NCI-H2227 (cell line): ENCODE measurements around the gene NDUFS2.
A peak's percentile ranks its signal among the peaks of the same experiment; 100 is the strongest.

Source experiments
- DNase-seq: peaks from one replicate; lab custom pipeline; 2025; ENCODE audit not compliant: unreplicated experiment; lab: John Stamatoyannopoulos, UW

NDUFS2 gene

DNA sequence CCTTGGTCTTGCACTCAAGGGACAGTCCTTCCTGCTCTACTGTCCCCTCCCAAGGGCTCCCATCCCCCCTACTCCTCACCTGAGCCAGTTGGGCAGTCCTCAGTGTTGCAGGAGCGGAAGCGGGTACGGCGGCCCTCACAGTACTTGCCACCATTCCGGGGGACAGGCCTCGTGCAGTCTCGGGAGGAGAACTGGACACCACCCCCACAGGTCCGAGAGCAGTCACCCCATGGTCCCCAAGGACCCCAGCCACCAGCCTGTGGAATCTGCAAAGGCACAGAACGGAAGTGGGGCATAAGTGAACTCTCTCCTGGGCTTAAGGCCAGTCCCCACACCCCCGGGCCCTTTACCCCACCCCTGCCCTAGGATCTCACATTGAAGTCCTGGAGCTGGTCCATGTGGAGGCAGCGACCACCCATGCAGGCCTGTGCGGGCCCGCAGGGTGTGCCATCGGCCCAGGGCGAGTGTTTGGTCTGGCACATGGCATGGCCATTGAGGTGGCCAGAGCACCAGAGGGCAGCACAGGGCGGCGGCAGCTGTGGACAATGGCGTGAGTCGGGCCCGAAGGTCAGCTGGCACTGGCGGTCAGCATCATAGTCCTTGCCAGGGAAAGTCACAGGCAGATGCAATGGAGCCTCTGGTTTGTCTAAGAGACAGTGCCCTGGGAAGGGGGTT, 8.5 kb upstream of the NDUFS2 start:
- DNase-seq: no peak

DNA sequence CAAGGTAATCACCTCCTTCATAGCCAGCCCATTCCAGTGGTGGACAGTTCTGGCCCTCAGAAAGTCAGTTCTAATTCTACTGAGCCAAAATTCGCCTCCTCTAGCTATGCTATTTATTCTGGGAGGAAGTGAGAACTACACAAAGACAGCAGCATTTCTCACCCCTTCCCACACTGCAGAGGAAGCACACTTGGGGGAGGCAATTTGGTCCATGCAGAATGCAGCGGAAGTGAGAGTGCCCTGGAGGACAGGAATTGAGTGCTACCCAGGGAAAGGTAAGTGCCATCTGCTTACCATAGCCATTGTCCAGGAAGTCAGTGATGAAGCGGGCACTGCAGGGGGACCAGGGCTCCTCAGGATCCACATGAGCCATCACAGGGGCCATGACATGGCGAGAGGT, 7.0 kb upstream of the NDUFS2 start:
- DNase-seq: no peak

GRCh38 chr1:161196111-161196510, 6.1 kb upstream of the NDUFS2 start:
- no peak for DNase-seq

DNA sequence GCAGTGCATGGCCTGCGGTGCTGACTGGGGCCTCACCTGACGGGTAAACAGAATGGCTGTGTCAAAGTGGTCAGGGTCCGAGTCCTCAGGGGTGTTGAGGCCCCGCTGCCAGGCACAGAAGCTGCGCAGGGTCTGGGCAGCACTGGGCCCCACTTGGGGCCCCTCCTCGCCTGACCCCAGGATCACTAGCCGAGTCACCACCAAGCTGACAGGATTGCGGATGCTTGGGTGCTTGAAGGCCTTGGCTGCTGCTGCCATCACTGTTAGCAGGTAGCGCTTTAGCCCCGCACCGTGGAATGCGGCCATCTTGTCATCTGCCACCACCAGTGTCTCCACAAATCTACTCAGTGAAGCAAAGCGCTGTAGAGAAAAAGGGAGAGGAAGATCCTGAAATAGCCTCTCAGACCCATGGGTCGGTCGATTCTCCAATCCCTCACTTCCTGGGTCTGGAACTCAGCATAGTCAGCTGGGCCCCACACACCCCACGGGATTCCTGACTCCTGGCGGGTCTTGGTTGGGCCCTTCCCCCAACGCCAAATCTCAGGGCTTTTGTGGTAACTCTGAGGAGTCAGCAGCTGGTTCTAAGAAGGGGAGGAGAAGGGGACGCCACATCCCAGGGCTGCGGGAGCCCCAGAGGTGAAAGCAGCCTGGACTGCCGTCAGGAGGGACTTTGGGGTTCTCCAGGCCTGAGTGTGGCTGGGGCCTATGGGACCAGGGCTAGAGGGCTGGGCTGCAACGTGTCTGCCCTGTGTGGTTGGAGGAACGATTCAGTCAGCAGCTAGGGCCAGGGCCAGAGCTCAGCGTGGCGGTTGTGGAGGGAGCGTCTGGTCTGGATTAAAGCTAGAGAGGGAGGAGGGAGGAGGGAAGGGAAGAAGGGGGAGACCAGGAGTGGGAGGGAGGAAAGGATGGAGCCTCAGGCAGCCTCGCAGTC, 5.4 kb upstream of the NDUFS2 start:
- no peak for DNase-seq

DNA sequence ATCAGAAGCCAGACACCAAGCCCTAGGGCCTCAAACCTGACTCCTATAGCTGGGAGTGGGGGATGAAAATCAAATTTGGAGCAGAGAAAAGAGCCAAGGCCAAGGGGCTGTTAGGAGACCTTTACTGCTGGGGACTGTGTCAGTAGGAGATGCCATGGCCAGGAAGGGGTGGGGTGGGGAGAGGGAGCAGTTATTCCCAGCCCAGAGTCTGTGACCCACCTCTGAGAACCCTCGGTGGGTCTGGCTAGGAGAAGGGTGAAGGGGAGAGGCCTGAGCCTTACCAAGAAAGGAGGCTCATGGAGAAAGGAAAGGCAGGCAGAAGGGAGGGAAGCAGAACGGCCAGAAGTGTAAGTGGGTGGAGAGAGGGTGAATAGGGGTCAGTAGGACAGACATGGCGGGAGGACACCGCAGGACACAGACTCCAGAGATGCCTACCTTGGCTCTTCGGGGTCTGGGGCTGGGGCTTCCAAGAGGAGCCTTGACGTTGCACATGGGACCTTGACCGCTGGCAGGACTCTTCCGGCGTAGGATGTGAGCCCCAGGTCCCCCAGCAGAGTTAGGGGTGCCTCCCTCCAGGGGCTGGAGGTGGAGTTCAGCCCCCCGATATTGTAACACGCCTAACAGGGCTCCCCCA, 4.5 kb upstream of the NDUFS2 start:
- DNase-seq: no peak

DNA sequence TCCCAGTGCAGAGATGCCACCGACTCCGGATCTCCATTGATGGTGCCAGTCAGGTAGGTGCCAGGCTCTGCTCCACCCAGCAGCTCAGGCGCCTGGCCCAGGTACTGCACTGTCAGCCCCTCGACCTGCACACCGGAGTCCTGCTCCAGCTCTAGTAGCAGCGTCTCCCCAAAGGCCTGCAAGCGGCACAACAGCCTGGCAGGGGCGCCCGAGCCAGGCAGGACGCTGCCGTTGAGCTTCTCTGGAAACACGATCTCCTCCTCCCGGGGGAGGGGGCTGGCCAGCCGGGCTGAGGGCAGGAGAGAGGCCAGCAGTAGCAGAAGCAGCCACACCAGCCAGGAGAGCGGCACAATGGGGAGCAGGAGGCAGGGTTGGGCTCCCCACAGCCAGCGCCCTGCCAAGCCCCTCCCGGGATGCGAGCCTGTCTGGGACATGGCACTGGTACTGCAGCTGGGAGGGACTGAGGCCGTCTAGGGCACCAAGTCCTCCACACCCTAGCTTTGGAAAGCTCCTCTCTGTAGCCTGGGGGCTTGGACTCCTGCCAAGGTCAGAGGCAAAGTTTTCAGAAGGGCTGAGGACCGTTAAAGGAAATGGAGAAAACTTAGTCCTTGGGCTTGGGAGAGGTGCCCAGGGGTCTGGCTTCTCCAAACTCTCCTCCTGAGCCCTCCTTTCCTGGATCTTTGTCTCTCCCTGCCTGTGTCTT, 3.8 kb upstream of the NDUFS2 start:
- peak; percentile 43 for DNase-seq

DNA sequence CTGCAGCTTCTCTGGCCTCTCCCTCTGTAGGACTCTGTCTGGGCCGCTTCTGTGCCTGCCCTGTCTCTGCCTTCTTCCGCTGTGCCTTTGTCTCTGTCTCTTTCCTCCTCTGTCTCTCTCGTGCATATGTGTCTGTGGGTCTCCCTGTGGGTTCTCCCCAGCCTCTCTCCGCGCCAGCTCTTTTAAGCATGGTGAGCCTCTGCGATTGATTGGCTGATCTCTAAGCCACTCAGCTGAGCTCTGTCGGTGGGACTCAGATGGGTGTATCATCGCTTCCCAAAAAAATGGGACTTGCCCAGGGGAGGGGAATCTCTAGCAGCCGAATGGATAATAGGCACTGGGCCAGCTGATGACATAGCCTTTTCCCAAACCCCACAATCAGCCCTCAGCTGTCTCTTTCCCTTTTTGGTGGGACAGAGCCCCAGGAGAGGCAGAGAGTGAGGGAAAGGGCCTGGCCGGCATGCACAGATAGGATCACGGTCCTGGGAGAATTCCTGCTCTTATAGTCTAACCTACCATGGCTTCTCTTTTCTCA, 3.2 kb upstream of the NDUFS2 start, which contains the start of gene ADAMTS4:
ADAMTS4 (minus strand) TSS at position 158 of the 535 bp plus-strand sequence. CDS start 427 bp downstream, outside the sequence.
- no peak for DNase-seq

DNA sequence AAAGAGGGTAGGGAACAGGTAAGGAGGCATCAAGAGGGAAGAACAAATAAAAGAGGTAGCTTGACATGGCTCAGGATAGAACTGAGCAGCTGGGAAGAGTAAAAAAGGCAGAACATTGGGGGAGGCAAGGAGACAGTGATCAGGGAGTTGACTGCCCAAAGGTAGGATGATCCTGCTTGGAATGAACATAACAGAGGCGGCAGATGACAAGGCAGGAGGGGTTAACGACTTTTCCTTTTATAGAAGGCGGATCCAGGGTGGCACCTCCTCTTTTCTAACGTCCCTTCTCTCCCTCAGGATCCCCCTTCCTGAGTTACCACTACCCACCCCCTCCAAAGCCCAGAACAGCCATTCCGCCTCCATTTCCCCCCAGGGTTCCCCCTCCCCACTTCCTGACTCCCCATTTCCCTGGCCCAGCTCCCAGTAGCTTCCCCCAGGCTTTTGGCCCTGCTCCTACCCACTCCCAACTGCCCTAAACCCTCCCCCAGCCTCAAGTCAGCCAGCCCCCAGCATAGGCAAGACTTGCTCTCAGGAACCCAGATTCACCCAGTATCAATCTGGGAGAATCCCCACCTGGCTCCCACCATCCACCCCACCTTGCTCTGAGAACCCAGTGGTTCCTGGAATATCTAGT, 2.5 kb upstream of the NDUFS2 start:
- no peak for DNase-seq

GRCh38 chr1:161200421-161200991, 1.7 kb upstream of the NDUFS2 start:
- no peak for DNase-seq

DNA sequence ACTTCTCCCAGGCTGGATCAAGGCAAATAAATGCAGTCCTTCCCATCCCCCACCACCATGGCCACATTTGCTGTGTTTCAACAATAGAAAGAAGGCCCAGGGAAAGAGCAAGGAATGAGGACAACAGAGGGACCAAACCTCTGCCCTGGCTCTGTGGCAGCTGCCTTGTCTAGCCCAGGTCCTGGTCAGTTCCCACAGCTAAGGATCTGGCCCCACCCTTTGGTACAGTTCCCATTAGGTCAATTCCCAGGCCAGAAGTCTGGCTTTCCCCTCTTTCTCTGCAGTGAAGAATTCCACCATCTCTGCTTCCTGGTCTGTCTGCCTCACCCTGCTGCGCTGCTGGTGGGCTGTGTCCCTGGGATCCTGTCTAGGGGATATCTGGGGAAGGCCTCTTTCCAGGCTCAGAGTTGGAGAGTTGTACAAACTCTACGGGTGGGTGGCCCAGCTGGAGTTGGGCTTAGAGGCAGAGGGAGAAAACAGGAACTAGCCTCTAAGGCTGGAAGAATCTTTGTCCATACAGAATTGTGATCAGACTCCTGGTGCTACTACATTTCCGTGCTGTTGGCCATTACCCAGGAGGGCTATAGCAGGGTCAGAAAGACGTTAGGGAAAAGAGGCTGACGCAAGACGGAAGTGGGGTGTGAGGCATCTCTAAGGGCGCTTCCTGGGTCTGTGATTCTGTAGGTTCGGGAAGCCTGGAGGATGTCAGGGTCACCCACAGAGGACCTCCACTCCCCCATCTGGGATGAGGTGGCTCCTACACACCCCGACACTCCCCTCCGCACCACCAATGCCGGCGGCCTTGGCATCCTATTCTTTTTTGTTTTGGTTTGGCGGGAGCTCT, 953 bp upstream of the NDUFS2 start:
- no peak for DNase-seq

DNA sequence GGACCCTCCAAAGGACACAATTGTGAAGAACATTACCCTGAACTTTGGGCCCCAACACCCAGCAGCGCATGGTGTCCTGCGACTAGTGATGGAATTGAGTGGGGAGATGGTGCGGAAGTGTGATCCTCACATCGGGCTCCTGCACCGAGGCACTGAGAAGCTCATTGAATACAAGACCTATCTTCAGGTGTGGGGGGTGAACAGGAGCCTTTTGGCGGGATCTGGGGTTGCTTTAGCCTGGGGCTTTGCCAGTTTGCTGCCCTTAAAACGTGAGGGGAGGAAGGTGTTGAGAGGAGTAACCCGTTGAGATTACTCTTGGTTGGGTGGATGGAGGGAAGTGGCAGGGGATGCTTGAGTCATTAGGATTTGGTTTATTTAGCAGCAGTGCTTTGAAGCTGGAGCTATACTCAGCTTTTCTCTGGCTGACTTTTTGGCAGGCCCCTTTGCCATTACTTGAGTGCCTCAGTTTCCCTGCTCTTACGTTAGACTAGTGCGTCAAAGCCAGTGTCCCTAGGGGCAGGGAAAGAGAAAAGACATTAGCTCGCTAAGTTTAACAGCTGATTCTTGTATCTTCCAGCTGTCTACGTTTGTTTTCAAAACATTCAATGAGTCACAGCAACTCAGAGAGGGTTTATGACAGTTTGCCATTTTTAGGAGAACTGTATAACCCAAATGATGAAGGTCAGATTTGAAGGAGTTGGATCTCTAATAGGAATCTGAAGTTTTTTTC, 4.4 kb downstream of the NDUFS2 start:
- DNase-seq: no peak

- DNase-seq: no peak
Measured at GRCh38 chr1:161207173-161207572, 5.0 kb downstream of the NDUFS2 start.

DNA sequence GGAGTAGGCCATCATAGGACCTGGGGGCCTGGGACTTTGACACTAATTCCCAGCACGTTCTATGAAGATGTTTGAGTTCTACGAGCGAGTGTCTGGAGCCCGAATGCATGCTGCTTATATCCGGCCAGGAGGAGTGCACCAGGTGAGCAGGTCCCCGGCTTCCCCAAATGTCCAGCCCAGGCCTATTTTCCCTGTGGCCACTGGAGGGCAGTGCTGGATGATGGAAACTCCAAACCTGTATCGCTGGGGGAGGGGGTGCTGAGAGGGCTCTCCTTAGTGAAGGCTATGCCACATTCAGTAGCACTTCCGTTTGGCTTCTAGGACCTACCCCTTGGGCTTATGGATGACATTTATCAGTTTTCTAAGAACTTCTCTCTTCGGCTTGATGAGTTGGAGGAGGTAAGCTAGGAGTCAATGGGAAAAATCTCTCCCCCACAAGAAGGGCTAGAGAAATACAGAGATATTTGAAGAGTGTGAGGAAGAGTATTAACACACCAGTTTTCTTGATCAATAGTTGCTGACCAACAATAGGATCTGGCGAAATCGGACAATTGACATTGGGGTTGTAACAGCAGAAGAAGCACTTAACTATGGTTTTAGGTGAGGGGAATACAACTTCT, 7.7 kb downstream of the NDUFS2 start:
- peak; percentile 87 for DNase-seq

DNA sequence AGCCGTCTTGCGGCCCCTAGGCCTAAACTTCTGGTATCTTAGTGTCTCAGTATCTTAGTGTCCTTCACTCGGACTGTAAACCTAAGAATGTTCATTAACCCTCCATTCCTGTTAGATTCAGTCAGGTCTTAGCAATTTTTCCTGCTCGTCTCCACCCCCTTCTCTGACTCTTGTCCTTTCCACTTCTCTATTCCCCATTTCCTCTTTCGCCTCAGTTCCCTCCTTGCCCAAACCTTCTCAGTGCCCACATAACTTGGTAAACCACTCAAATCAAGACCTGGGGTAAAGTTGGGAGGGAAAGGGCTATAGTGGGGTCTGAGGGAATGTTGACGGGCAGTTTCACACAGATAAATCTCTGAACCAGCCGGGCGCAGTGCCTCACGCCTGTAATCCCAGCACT, 12.2 kb downstream of the NDUFS2 start:
- DNase-seq: no peak

- DNase-seq: no peak
Measured at GRCh38 chr1:161215076-161215475, 12.9 kb downstream of the NDUFS2 start, which contains the start of gene FCER1G. TSS of gene FCER1G (plus strand) at chr1:161215295. CDS start at chr1:161215322, 27 bp downstream.

DNA sequence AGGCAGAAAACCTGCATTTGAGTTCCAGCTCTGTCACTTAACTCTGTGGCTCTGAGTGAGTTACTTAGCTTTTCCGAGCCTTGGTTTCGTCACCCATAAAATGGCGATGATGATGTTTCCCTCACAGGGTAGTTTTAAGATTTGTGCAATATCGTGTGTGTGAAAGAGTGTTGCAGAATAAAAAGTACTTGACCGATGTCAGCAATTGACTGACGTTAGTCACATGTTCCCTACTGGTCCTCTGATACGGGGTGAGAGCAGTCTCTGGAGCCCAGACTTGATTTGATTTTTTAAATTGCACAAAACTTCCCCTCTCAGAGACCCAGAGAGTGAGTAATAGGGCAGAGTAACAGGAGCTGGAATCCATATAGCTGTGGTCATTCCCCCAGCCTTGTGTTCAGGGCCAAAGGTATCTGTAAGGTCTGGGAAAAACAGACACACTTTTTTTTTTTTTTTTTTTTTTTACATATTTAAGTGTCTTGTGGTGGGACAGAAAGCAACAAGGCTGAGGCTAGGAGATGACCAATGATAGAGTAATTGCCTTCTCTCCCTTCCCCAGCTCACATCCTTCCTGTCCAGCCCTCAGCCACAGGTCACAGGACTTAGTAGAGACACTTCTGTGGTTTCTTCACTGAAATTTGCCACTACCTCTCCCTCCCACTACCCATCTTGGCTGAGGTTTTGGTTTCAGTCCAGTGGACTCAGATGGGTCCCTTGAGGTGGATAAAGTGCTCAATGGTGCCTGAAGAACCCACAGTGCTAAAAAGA, 15.0 kb downstream of the NDUFS2 start:
- no peak for DNase-seq

- no peak for DNase-seq
Measured at GRCh38 chr1:161217831-161218230, 15.7 kb downstream of the NDUFS2 start.
